Measurements from ENCODE around the gene RPL5. TPM values are rescaled to one million over a fixed set of nuclear protein-coding genes. Genes with fewer than 3 reads are reported as not detected.

Gene RPL5
- total and polyA plus RNA-seq, 2 experiments from 2014 or later = 726 to 1,737 TPM

- Histone ChIP-seq H3K4me1 (ENCODE audit: insufficient read depth) (no peaks in the 10 kb centered on the region), H3K27me3 (no peaks in the 10 kb centered on the region), H3K9me3 (ENCODE audit: low read depth) (no peaks in the 10 kb centered on the region), H3K27ac (no peak overlapping the region), H3K4me2 (no peak overlapping the region), H3K36me3 (replicated peaks; ENCODE audit: insufficient read depth, low read depth) (peaks cover under 1% of the 10 kb centered on the region), H2AFZ (no peak overlapping the region), H3K9me2 (replicated peaks; ENCODE audit: insufficient read depth) (no peaks in the 10 kb centered on the region), H3K79me2 (peaks cover 12% of the 10 kb centered on the region), H4K20me1 (ENCODE audit: insufficient read depth, poor library complexity, severe bottlenecking) (peaks cover 20% of the 10 kb centered on the region), H3K4me3 (no peak overlapping the region)
- DNase-seq (ENCODE audit: low spot score) = no peak
- TF ChIP-seq CTCF (IDR thresholded peaks at IDR 0.05; ENCODE audit: poor library complexity) = no peak
- no peak for TF ChIP-seq EZH2 (IDR thresholded peaks at IDR 0.05; ENCODE audit: borderline replicate concordance)
- TF ChIP-seq EZH2phosphoT487 (IDR thresholded peaks at IDR 0.05; ENCODE audit: low read depth, severe bottlenecking, unreplicated experiment) = no peak
- WGBS (ENCODE audit: low lambda C conversion rate, missing lambda C conversion rate) = 98% methylated on average over 3 of the region's 3 CpGs
Observed at GRCh38 chr1:92844439-92844838, 12.6 kb downstream of the RPL5 start.

- 57% methylated on average over 3 of the region's 3 CpGs for WGBS (ENCODE audit: low lambda C conversion rate, missing lambda C conversion rate)
Observed at GRCh38 chr1:92845908-92846307, 14.1 kb downstream of the RPL5 start.

GRCh38 chr1:92848201-92848600 lies 16.4 kb downstream of the RPL5 start:
- Histone ChIP-seq H3K4me2 (no peak overlapping the region), H3K9me2 (replicated peaks; ENCODE audit: insufficient read depth) (no peaks in the 10 kb centered on the region), H3K4me1 (ENCODE audit: insufficient read depth) (no peaks in the 10 kb centered on the region), H3K27ac (no peak overlapping the region), H2AFZ (no peak overlapping the region), H3K79me2 (no peaks in the 10 kb centered on the region), H3K27me3 (no peaks in the 10 kb centered on the region), H3K4me3 (no peak overlapping the region), H4K20me1 (ENCODE audit: insufficient read depth, poor library complexity, severe bottlenecking) (no peaks in the 10 kb centered on the region), H3K9me3 (ENCODE audit: low read depth) (no peaks in the 10 kb centered on the region), H3K36me3 (replicated peaks; ENCODE audit: insufficient read depth, low read depth) (no peaks in the 10 kb centered on the region)
- TF ChIP-seq EZH2phosphoT487 (IDR thresholded peaks at IDR 0.05; ENCODE audit: low read depth, severe bottlenecking, unreplicated experiment) (no peak), CTCF (IDR thresholded peaks at IDR 0.05; ENCODE audit: poor library complexity) (no peak), EZH2 (IDR thresholded peaks at IDR 0.05; ENCODE audit: borderline replicate concordance) (no peak)
- DNase-seq (ENCODE audit: low spot score) = no peak
- WGBS (ENCODE audit: low lambda C conversion rate, missing lambda C conversion rate) = 66% methylated on average over 4 of the region's 4 CpGs

More at GRCh38 chr1:92845908-92846307, 14.1 kb downstream of the RPL5 start:
- Histone ChIP-seq H3K4me3 (no peak overlapping the region), H2AFZ (no peak overlapping the region), H3K27ac (no peak overlapping the region), H3K4me2 (no peak overlapping the region), H3K4me1 (ENCODE audit: insufficient read depth) (no peaks in the 10 kb centered on the region), H3K36me3 (replicated peaks; ENCODE audit: insufficient read depth, low read depth) (no peaks in the 10 kb centered on the region), H3K9me3 (ENCODE audit: low read depth) (no peaks in the 10 kb centered on the region), H3K9me2 (replicated peaks; ENCODE audit: insufficient read depth) (no peaks in the 10 kb centered on the region), H4K20me1 (ENCODE audit: insufficient read depth, poor library complexity, severe bottlenecking) (peaks cover 5% of the 10 kb centered on the region), H3K27me3 (no peaks in the 10 kb centered on the region), H3K79me2 (no peaks in the 10 kb centered on the region)
- no peak for DNase-seq (ENCODE audit: low spot score)
- TF ChIP-seq CTCF (IDR thresholded peaks at IDR 0.05; ENCODE audit: poor library complexity) (no peak), EZH2phosphoT487 (IDR thresholded peaks at IDR 0.05; ENCODE audit: low read depth, severe bottlenecking, unreplicated experiment) (no peak), EZH2 (IDR thresholded peaks at IDR 0.05; ENCODE audit: borderline replicate concordance) (no peak)

- WGBS (ENCODE audit: low lambda C conversion rate, missing lambda C conversion rate) = 99% methylated on average over 3 of the region's 3 CpGs
- Histone ChIP-seq H3K27me3 (no peaks in the 10 kb centered on the region), H4K20me1 (ENCODE audit: insufficient read depth, poor library complexity, severe bottlenecking) (no peaks in the 10 kb centered on the region), H2AFZ (no peak overlapping the region), H3K4me1 (ENCODE audit: insufficient read depth) (no peaks in the 10 kb centered on the region), H3K9me3 (ENCODE audit: low read depth) (no peaks in the 10 kb centered on the region), H3K4me2 (no peak overlapping the region), H3K79me2 (no peaks in the 10 kb centered on the region), H3K27ac (no peak overlapping the region), H3K4me3 (no peak overlapping the region), H3K36me3 (replicated peaks; ENCODE audit: insufficient read depth, low read depth) (no peaks in the 10 kb centered on the region), H3K9me2 (replicated peaks; ENCODE audit: insufficient read depth) (no peaks in the 10 kb centered on the region)
- DNase-seq (ENCODE audit: low spot score) = no peak
- TF ChIP-seq CTCF (IDR thresholded peaks at IDR 0.05; ENCODE audit: poor library complexity) = no peak
Observed at GRCh38 chr1:92850019-92850418, 18.2 kb downstream of the RPL5 start.
